ENCODE measurements around the gene TMPRSS9. TPM values are rescaled to one million over a fixed set of nuclear protein-coding genes. Genes with fewer than 3 reads are reported as not detected.
A peak's percentile ranks its signal among the peaks of the same experiment; 100 is the strongest.
"Not testable (repeated sequence)": the region's sequence is repeated elsewhere in the genome, so short reads cannot be mapped to it uniquely, and the experiment has no call there.

Gene TMPRSS9
- polyA plus RNA-seq, 3 donors, result 0.12 to 0.30 TPM; not detected in 1

- 54% methylated on average over 4 of the region's 7 CpGs for WGBS (ENCODE audit: insufficient coverage)
- no peak overlapping the region for H3K4me3 ChIP-seq (replicated peaks in 1 of 3; ENCODE audit: low read depth in 2 of 3, low read length in 3 of 3)
- intact Hi-C loops (cut with micrococcal nuclease), result loop anchor here in 1 of 2 donors (5.0 to 10.0 kb wide), 2 partner anchors 65 to 108 kb away; partner anchors contain the start of genes LSM7, PEAK3 and SPPL2B
Measured at GRCh38 chr19:2392366-2392765, 32.3 kb downstream of the TMPRSS9 start.

GRCh38 chr19:2392899-2393298 is 32.8 kb downstream of the TMPRSS9 start:
- H4K20me1 ChIP-seq (ENCODE audit: insufficient read depth, low read length); H3K4me3 ChIP-seq (replicated peaks in 1 of 3; ENCODE audit: low read depth in 2 of 3, low read length in 3 of 3); H3K27ac ChIP-seq (ENCODE audit: low read depth in 1 of 2, low read length in 2 of 2); H3K36me3 Mint-ChIP-seq; H3K27me3 Mint-ChIP-seq (ENCODE audit: low read depth in 3 of 3); H3K79me2 ChIP-seq (ENCODE audit: insufficient read depth, low read length); H3K4me3 Mint-ChIP-seq; H3K27me3 ChIP-seq (ENCODE audit: control insufficient read depth in 2 of 2, insufficient read depth in 2 of 2, low read length in 2 of 2); H3K9me3 Mint-ChIP-seq; H2AFZ ChIP-seq (ENCODE audit: insufficient read depth, low read depth, low read length, poor library complexity, severe bottlenecking); H3K9me3 ChIP-seq (replicated peaks in 1 of 2; ENCODE audit: control insufficient read depth in 1 of 2, insufficient read depth in 1 of 2, low read length in 2 of 2); DNase-seq; H3K36me3 ChIP-seq (replicated peaks in 1 of 2; ENCODE audit: control insufficient read depth in 1 of 2, insufficient read depth in 2 of 2, low read length in 2 of 2); H3K9ac ChIP-seq (ENCODE audit: insufficient read depth, low read length, poor library complexity, severe bottlenecking); H3K4me2 ChIP-seq (replicated peaks; ENCODE audit: extremely low read depth, low read length, poor library complexity, severe bottlenecking): not testable (repeated sequence)
- Mint-ChIP-seq H3K27ac (peak overlapping the region in 1 of 7 donors; percentile 15), H3K4me1 (peaks cover 30% of the 10 kb centered on the region)
- intact Hi-C loops (cut with micrococcal nuclease), result loop anchor here in 1 of 2 donors (5.0 to 10.0 kb wide), 2 partner anchors 66 to 108 kb away; partner anchors contain the start of genes LSM7, PEAK3 and SPPL2B
- WGBS (ENCODE audit: insufficient coverage), result 97% methylated on average over 4 of the region's 8 CpGs
- peaks cover 18 to 27% of the 10 kb centered on the region in 2 donors for H3K4me1 ChIP-seq (ENCODE audit: control insufficient read depth in 1 of 2, insufficient read depth in 2 of 2, low read length in 2 of 2)

More at GRCh38 chr19:2392366-2392765, 32.3 kb downstream of the TMPRSS9 start:
- TF ChIP-seq, protein P1, sequence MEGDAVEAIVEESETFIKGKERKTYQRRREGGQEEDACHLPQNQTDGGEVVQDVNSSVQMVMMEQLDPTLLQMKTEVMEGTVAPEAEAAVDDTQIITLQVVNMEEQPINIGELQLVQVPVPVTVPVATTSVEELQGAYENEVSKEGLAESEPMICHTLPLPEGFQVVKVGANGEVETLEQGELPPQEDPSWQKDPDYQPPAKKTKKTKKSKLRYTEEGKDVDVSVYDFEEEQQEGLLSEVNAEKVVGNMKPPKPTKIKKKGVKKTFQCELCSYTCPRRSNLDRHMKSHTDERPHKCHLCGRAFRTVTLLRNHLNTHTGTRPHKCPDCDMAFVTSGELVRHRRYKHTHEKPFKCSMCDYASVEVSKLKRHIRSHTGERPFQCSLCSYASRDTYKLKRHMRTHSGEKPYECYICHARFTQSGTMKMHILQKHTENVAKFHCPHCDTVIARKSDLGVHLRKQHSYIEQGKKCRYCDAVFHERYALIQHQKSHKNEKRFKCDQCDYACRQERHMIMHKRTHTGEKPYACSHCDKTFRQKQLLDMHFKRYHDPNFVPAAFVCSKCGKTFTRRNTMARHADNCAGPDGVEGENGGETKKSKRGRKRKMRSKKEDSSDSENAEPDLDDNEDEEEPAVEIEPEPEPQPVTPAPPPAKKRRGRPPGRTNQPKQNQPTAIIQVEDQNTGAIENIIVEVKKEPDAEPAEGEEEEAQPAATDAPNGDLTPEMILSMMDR (IDR thresholded peaks at IDR 0.05), result no peak
- H3K79me2 ChIP-seq (ENCODE audit: insufficient read depth, low read length), result no peaks in the 10 kb centered on the region
- H3K4me1 ChIP-seq (ENCODE audit: control insufficient read depth in 1 of 2, insufficient read depth in 2 of 2, low read length in 2 of 2), result peaks cover 18 to 27% of the 10 kb centered on the region in 2 donors
- no peak overlapping the region for H3K27ac ChIP-seq (ENCODE audit: low read depth in 1 of 2, low read length in 2 of 2)
- H3K4me2 ChIP-seq (replicated peaks; ENCODE audit: extremely low read depth, low read length, poor library complexity, severe bottlenecking), result no peak overlapping the region
- Mint-ChIP-seq H3K9me3 (peaks cover 0 to 6% (median 4%) of the 10 kb centered on the region in 7 donors), H3K4me3 (no peak overlapping the region), H3K36me3 (peaks cover 0 to 4% of the 10 kb centered on the region in 2 donors), H3K4me1 (peaks cover 30% of the 10 kb centered on the region), H3K27ac (peak overlapping the region in 1 of 7 donors; percentile 19), H3K27me3 (ENCODE audit: low read depth in 3 of 3) (peaks cover 7 to 8% (median 7%) of the 10 kb centered on the region in 3 donors)
- no peaks in the 10 kb centered on the region for H3K36me3 ChIP-seq (replicated peaks in 1 of 2; ENCODE audit: control insufficient read depth in 1 of 2, insufficient read depth in 2 of 2, low read length in 2 of 2)
- DNase-seq, result no peak
- no peaks in the 10 kb centered on the region for H4K20me1 ChIP-seq (ENCODE audit: insufficient read depth, low read length)
- no peaks in the 10 kb centered on the region for H3K27me3 ChIP-seq (ENCODE audit: control insufficient read depth in 2 of 2, insufficient read depth in 2 of 2, low read length in 2 of 2)
- no peak overlapping the region for H3K9ac ChIP-seq (ENCODE audit: insufficient read depth, low read length, poor library complexity, severe bottlenecking)
- peaks cover 0 to 4% of the 10 kb centered on the region in 2 donors for H3K9me3 ChIP-seq (replicated peaks in 1 of 2; ENCODE audit: control insufficient read depth in 1 of 2, insufficient read depth in 1 of 2, low read length in 2 of 2)
- no peak overlapping the region for H2AFZ ChIP-seq (ENCODE audit: insufficient read depth, low read depth, low read length, poor library complexity, severe bottlenecking)
